H1 (cell line): Measurements from ENCODE around the gene KCNQ1. TPM values are rescaled to one million over a fixed set of nuclear protein-coding genes. Genes with fewer than 3 reads are reported as not detected.

Experiments used
- GTF2F1 ChIP-seq: IDR thresholded peaks from 2 replicates; pipeline ENCODE4 v1.6.1; 2012; ENCODE audit warnings: low read depth, low read length, improper control_type of control experiment, borderline replicate concordance
- KDM1A ChIP-seq: fragments of 200-600, 300-600 bp; sonication (generic); IDR thresholded peaks from 2 replicates; pipeline ENCODE4 v1.7.1; 2016; ENCODE audit warnings: mild to moderate bottlenecking, low read length, borderline replicate concordance
- polyA plus RNA-seq, 7 experiments: library from polyadenylated mRNA; depleted of rRNA in 3 of 7; stranded (reverse) in 5 of 7; unstranded in 2 of 7; fragments of >200 nt in 5 of 7; fragments of 200-250 nt in 2 of 7; gene quantifications; 1 replicate in 5 of 7; 2 replicates in 1 of 7; 4 replicates in 1 of 7; pipeline versions ENCODE4 v1.2.1 to v1.2.3, GENCODE V29; 2011 to 2013; ENCODE audit warnings: missing spikeins in 2 of 7, mixed read lengths in 2 of 7
- total RNA-seq: library from RNA; stranded (reverse); fragmentation: NEBNext Ultra II Directional; extraction: Animal tissue kit (Norgen Biotek cat#: 25700); gene quantifications from 2 replicates; pipeline ENCODE4 v1.2.1, GENCODE V29; 2021
- TF ChIP-seq, protein P1 (sequence below): IDR thresholded peaks from 2 replicates; pipeline ENCODE4 v1.6.1; 2011; ENCODE audit warnings: low read length, improper control_type of control experiment

Gene KCNQ1
- total and polyA plus RNA-seq, 2 of the 8 experiments (the other 6 are each of a cell fraction or from before 2014, with no cell fraction given) = 1.9 to 2.0 TPM

- TF ChIP-seq GTF2F1 (no peak), KDM1A (no peak)
- TF ChIP-seq, protein P1, sequence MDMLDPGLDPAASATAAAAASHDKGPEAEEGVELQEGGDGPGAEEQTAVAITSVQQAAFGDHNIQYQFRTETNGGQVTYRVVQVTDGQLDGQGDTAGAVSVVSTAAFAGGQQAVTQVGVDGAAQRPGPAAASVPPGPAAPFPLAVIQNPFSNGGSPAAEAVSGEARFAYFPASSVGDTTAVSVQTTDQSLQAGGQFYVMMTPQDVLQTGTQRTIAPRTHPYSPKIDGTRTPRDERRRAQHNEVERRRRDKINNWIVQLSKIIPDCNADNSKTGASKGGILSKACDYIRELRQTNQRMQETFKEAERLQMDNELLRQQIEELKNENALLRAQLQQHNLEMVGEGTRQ = no peak
Observed at GRCh38 chr11:2666828-2667570, 222.2 kb downstream of the KCNQ1 start (continued).
